Measurements from ENCODE around the gene KLHL6.

The KLHL6 gene

GRCh38 chr3:183439515-183439914 is 116.0 kb downstream of the KLHL6 start:
- Mint-ChIP-seq H3K27ac (no peak overlapping the region), H3K36me3 (ENCODE audit: low read depth) (no peaks in the 10 kb centered on the region), H3K9me3 (peaks cover 23% of the 10 kb centered on the region), H3K4me1 (peaks cover 7% of the 10 kb centered on the region), H3K27me3 (ENCODE audit: low read depth) (peaks cover 14% of the 10 kb centered on the region), H3K4me3 (no peak overlapping the region)
- TF ChIP-seq CTCF (IDR thresholded peaks at IDR 0.05; ENCODE audit: unreplicated experiment in 3 of 3): no peak

GRCh38 chr3:183438735-183439134 is 116.8 kb downstream of the KLHL6 start:
- Mint-ChIP-seq H3K4me1 (peaks cover 13% of the 10 kb centered on the region), H3K36me3 (ENCODE audit: low read depth) (no peaks in the 10 kb centered on the region), H3K4me3 (no peak overlapping the region), H3K27ac (no peak overlapping the region), H3K27me3 (ENCODE audit: low read depth) (peaks cover 19% of the 10 kb centered on the region), H3K9me3 (peaks cover 21% of the 10 kb centered on the region)
- TF ChIP-seq CTCF (IDR thresholded peaks at IDR 0.05; ENCODE audit: unreplicated experiment in 3 of 3): no peak

- TF ChIP-seq CTCF (IDR thresholded peaks at IDR 0.05; ENCODE audit: unreplicated experiment in 3 of 3): no peak
- Mint-ChIP-seq H3K27me3 (ENCODE audit: low read depth) (peaks cover 21% of the 10 kb centered on the region), H3K4me1 (peaks cover 13% of the 10 kb centered on the region), H3K9me3 (peaks cover 13% of the 10 kb centered on the region), H3K27ac (no peak overlapping the region), H3K4me3 (no peak overlapping the region), H3K36me3 (ENCODE audit: low read depth) (no peaks in the 10 kb centered on the region)
Measured at GRCh38 chr3:183437666-183438564, 117.6 kb downstream of the KLHL6 start.
